Measurements from ENCODE around the gene NFATC2IP.

Gene NFATC2IP

GRCh38 chr16:28950648-28951409, at the start of gene NFATC2IP:
Gene NFATC2IP (plus strand): TSS chr16:28950937. CDS start chr16:28951012, 75 bp downstream.
- peak; percentile 100 for DNase-seq (ENCODE audit: low spot score)

- DNase-seq (ENCODE audit: low spot score) = no peak
These were observed 48.9 kb upstream of the NFATC2IP start for GRCh38 chr16:28901862-28902261.

- DNase-seq (ENCODE audit: low spot score) = no peak
These were observed 47.8 kb upstream of the NFATC2IP start for GRCh38 chr16:28902909-28903308.

GRCh38 chr16:28903344-28904042, 47.2 kb upstream of the NFATC2IP start:
- no peak for DNase-seq (ENCODE audit: low spot score)

- DNase-seq (ENCODE audit: low spot score) = no peak
These were observed 46.4 kb upstream of the NFATC2IP start for GRCh38 chr16:28904363-28904762.

GRCh38 chr16:28904828-28905227, 45.9 kb upstream of the NFATC2IP start:
- DNase-seq (ENCODE audit: low spot score) = no peak

- no peak for DNase-seq (ENCODE audit: low spot score)
These were observed 45.4 kb upstream of the NFATC2IP start for GRCh38 chr16:28905229-28905754.

GRCh38 chr16:28905800-28906372, 44.9 kb upstream of the NFATC2IP start:
- DNase-seq (ENCODE audit: low spot score) = no peak

- DNase-seq (ENCODE audit: low spot score) = no peak
These were observed 40.4 kb upstream of the NFATC2IP start for GRCh38 chr16:28910086-28911031.

- DNase-seq (ENCODE audit: low spot score) = no peak
These were observed 38.2 kb upstream of the NFATC2IP start for GRCh38 chr16:28912558-28912957.

GRCh38 chr16:28913946-28914724, 36.6 kb upstream of the NFATC2IP start:
- no peak for DNase-seq (ENCODE audit: low spot score)

- no peak for DNase-seq (ENCODE audit: low spot score)
These were observed 35.6 kb upstream of the NFATC2IP start for GRCh38 chr16:28915181-28915580.

- no peak for DNase-seq (ENCODE audit: low spot score)
These were observed 33.6 kb upstream of the NFATC2IP start for GRCh38 chr16:28917095-28917494.

- DNase-seq (ENCODE audit: low spot score) = no peak
These were observed 32.0 kb upstream of the NFATC2IP start for GRCh38 chr16:28918698-28919097.

- no peak for DNase-seq (ENCODE audit: low spot score)
These were observed 27.5 kb upstream of the NFATC2IP start for GRCh38 chr16:28923231-28923587.

GRCh38 chr16:28923652-28924398, 26.9 kb upstream of the NFATC2IP start:
- DNase-seq (ENCODE audit: low spot score) = no peak

- DNase-seq (ENCODE audit: low spot score) = no peak
These were observed 26.4 kb upstream of the NFATC2IP start for GRCh38 chr16:28924399-28924761.

- DNase-seq (ENCODE audit: low spot score) = peak; percentile 95
These were observed 25.9 kb upstream of the NFATC2IP start, which contains the start of gene RABEP2 for GRCh38 chr16:28924762-28925385. Gene RABEP2 (minus strand): TSS chr16:28925238. CDS start chr16:28925163, 75 bp downstream.

GRCh38 chr16:28925386-28926228, 25.1 kb upstream of the NFATC2IP start:
- DNase-seq (ENCODE audit: low spot score) = peak; percentile 85

Data from CD4-positive, alpha-beta T cell treated with Interleukin-2 at 100 ng/mL for 4 hours (primary cell).